CD8-positive, alpha-beta memory T cell (primary cell): Measurements from ENCODE around the gene RRP36. TPM values are rescaled to one million over a fixed set of nuclear protein-coding genes. Genes with fewer than 3 reads are reported as not detected.

Experiments used
- CTCF ChIA-PET: fragments of 350-600 bp; sonication (Branson Sonifier 250); formaldehyde crosslinking; loops from one replicate; lab custom pipeline; 2021; ENCODE audit warnings: antibody characterized with exemption; lab: Charles Lee
- POLR2A ChIA-PET: fragments of 350-600 bp; sonication (Branson Sonifier 250); formaldehyde crosslinking; loops from one replicate; lab custom pipeline; 2021; ENCODE audit warnings: antibody characterized with exemption; lab: Charles Lee
- DNase-seq, 5 donors: peaks; one replicate each; pipeline versions ENCODE4 v3.0.0 to v3.0.0-alpha.2; 2020 to 2022; ENCODE audit warnings: mixed read lengths in 1 of 5
- H3K27ac ChIP-seq: one replicate; pipeline ENCODE4 v1.7.0; 2013; ENCODE audit warnings: low read depth, mild to moderate bottlenecking, low read length, moderate library complexity
- H3K27me3 ChIP-seq: 2 replicates; pipeline ENCODE4 v1.7.0; 2013; ENCODE audit warnings: low read length, mild to moderate bottlenecking; ENCODE audit not compliant: insufficient read depth, poor library complexity, severe bottlenecking
- H3K36me3 ChIP-seq: 2 replicates; pipeline ENCODE4 v1.7.0; 2013; ENCODE audit warnings: mild to moderate bottlenecking, low read length, moderate library complexity; ENCODE audit not compliant: insufficient read depth
- H3K4me1 ChIP-seq: 2 replicates; pipeline ENCODE4 v1.7.0; 2013; ENCODE audit warnings: mild to moderate bottlenecking, low read length, moderate library complexity; ENCODE audit not compliant: insufficient read depth
- H3K4me3 ChIP-seq: 2 replicates; pipeline ENCODE4 v1.7.0; 2013; ENCODE audit warnings: mild to moderate bottlenecking, low read length
- H3K9me3 ChIP-seq: 2 replicates; pipeline ENCODE4 v1.7.0; 2013; ENCODE audit warnings: mild to moderate bottlenecking, low read length
- H3K27ac Mint-ChIP-seq, 8 donors: one replicate each; pipeline ENCODE4 v1.8.0; 2020 to 2021; ENCODE audit warnings: mixed read lengths in 8 of 8, mild to moderate bottlenecking in 6 of 8, inconsistent platforms in 3 of 8, moderate library complexity in 3 of 8
- H3K27me3 Mint-ChIP-seq, 2 donors: one replicate each; pipeline ENCODE4 v1.8.0; 2020 to 2021; ENCODE audit warnings: mixed read lengths in 2 of 2, mild to moderate bottlenecking in 1 of 2, moderate library complexity in 1 of 2
- H3K36me3 Mint-ChIP-seq, 3 donors: one replicate each; pipeline ENCODE4 v1.8.0; 2020 to 2021; ENCODE audit warnings: mixed read lengths in 3 of 3, inconsistent platforms in 1 of 3, mild to moderate bottlenecking in 1 of 3
- H3K4me1 Mint-ChIP-seq, 3 donors: one replicate each; pipeline ENCODE4 v1.8.0; 2020 to 2021; ENCODE audit warnings: mixed read lengths in 3 of 3, inconsistent platforms in 1 of 3, mild to moderate bottlenecking in 1 of 3
- H3K4me3 Mint-ChIP-seq, 7 donors: one replicate each; pipeline ENCODE4 v1.8.0; 2020 to 2021; ENCODE audit warnings: mixed read lengths in 7 of 7, mild to moderate bottlenecking in 6 of 7, moderate library complexity in 4 of 7, inconsistent platforms in 2 of 7
- H3K9me3 Mint-ChIP-seq, 5 donors: one replicate each; pipeline ENCODE4 v1.8.0; 2020 to 2022; ENCODE audit warnings: mixed read lengths in 5 of 5, mild to moderate bottlenecking in 3 of 5, moderate library complexity in 2 of 5, inconsistent platforms in 1 of 5
- polyA plus RNA-seq: library from polyadenylated mRNA; unstranded; fragments of 300-500 nt; fragmentation: Illumina TruSeq; gene quantifications from one replicate; pipeline ENCODE4 v1.2.3, GENCODE V29; 2021
- total RNA-seq, 2 experiments: library from RNA; stranded (reverse); gene quantifications; one replicate each; pipeline ENCODE4 v1.2.3, GENCODE V29; 2021

The RRP36 gene
- total and polyA plus RNA-seq, 3 experiments from 2014 or later: 86.2 to 120 (median 114) TPM

DNA sequence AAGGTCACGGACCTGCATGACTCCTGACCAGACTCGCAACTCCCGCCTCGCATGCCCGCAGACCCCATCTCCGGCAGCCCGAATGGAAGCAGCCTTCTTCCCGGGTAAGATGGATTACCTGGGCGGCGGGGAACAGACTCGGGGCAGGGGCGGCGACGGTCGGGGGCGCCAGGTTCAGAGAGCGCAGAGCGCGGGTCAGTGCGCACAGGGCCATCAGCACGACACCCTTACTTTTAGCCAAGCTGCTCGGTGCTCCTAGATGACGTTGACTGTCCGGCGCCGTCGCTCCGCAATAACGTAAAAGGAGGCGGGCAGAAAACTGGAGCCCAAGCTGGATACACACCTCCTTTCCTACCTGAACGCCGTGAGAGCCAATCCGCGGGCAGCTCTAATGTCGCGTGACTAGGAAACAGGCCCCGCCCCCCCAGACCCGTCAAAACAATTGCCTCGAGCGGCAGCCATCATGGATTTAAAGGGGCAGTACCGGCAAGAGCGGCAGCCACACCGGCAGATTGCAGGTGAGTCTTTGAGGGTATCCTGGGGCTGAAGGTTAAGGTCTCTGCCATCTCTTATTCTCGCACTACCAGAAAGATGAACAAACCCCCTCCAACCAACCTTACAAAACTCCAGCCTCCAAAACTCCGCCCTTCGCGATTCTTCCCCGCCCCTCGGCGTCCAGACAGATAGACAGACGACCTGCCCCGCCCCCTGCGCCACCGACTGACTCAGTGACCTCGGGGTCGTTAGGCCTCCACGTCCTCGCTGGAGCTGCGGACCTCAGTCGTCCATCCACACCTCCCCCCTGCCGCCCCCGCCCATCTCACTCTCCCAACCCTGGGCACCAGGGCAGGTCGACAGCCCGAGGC is 38.0 kb downstream of the RRP36 start, which contains the start of the genes KLC4 and MRPL2:
Gene KLC4, plus strand, starts transcription at position 464 of the 866 bp plus-strand sequence. CDS start 1,705 bp downstream, outside the sequence.
Gene MRPL2, minus strand, starts transcription at position 267 of the 866 bp plus-strand sequence. Its CDS starts 53 bp downstream, at position 214.
- no peaks in the 10 kb centered on the region for H3K27me3 Mint-ChIP-seq
- peak within 1 kb of the TSS; percentile 95 to 99 (median 98) for H3K4me3 Mint-ChIP-seq
- H3K9me3 Mint-ChIP-seq: no peaks in the 10 kb centered on the region
- Histone ChIP-seq H3K4me1 (peaks cover 23% of the 10 kb centered on the region), H3K4me3 (peak within 1 kb of the TSS; percentile 93), H3K9me3 (no peaks in the 10 kb centered on the region), H3K36me3 (peaks cover 18% of the 10 kb centered on the region), H3K27ac (peak within 1 kb of the TSS; percentile 94), H3K27me3 (no peaks in the 10 kb centered on the region)
- POLR2A ChIA-PET: interaction anchor here (0.5 to 2.6 kb wide), 11 partner anchors 38 to 316 kb away, joined by 3 to 24 read pairs (median 5); partner anchors contain the start of genes CNPY3, KLHDC3, MEA1 and PEX6
- CTCF ChIA-PET: interaction anchor here (1.2 to 2.1 kb wide), 2 partner anchors 47 to 84 kb away, joined by 3 to 6 read pairs; no protein-coding TSS in a partner anchor
- H3K27ac Mint-ChIP-seq: peak within 1 kb of the TSS; percentile 98 to 100 (median 100)
- peaks cover 3 to 61% (median 14%) of the 10 kb centered on the region in 3 donors for H3K36me3 Mint-ChIP-seq
- peak; percentile 95 to 97 (median 96) for DNase-seq
- H3K4me1 Mint-ChIP-seq: peaks cover 32 to 54% (median 50%) of the 10 kb centered on the region in 3 donors

DNA sequence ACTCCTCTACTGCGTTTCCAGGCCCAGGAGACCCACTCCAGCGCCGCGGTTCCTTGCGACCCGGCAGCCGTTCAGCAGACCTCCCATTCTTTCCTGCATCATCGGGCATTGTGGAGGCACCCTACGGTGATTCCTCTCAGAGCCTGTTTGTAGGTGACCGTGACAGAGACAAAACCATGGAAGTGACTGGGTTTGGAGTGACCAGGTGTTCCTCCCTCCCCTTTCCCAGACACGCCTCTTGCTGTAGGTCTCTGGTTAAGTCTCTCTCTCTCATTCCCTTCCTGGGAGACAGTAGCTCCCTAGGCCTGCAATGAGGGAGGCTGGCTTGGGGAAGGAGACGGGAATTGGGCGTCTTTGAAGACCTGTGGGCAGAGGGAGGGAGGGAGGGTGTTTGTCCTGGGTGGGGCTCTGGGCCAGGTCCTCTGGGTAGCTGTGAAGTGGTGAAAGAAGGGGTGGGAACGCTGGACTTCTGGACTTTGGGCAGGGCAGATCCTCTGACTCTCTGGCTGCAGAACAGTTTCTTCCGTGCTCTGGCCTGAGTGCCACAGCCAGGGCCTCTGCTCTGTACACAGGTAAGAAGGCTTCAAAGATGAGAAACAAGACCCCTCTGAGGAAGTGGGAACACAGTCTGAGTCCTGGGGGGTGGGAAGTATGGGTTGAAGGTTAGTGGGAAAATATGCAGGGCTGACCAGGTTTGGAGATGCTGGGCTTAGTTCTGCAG is 38.8 kb downstream of the RRP36 start:
- Histone ChIP-seq H3K27ac (peak overlapping the region; percentile 94), H3K9me3 (no peaks in the 10 kb centered on the region), H3K36me3 (peaks cover 17% of the 10 kb centered on the region), H3K4me3 (peak overlapping the region; percentile 93), H3K4me1 (peaks cover 22% of the 10 kb centered on the region), H3K27me3 (no peaks in the 10 kb centered on the region)
- Mint-ChIP-seq H3K27ac (peak overlapping the region; percentile 98 to 100 (median 100)), H3K9me3 (no peaks in the 10 kb centered on the region), H3K27me3 (no peaks in the 10 kb centered on the region), H3K4me1 (peaks cover 32 to 53% (median 50%) of the 10 kb centered on the region in 3 donors), H3K4me3 (peak overlapping the region; percentile 95 to 99 (median 98)), H3K36me3 (peaks cover 3 to 67% (median 19%) of the 10 kb centered on the region in 3 donors)
- ChIA-PET POLR2A (interaction anchor here (0.8 to 2.6 kb wide), 4 partner anchors 46 to 314 kb away, joined by 3 to 24 read pairs (median 8); partner anchors contain the start of genes KLHDC3, MEA1, PEX6 and PPP2R5D), CTCF (interaction anchor here (1.2 to 2.1 kb wide), 2 partner anchors 9 to 83 kb away, joined by 3 to 6 read pairs; no protein-coding TSS in a partner anchor)
- no peak for DNase-seq

DNA sequence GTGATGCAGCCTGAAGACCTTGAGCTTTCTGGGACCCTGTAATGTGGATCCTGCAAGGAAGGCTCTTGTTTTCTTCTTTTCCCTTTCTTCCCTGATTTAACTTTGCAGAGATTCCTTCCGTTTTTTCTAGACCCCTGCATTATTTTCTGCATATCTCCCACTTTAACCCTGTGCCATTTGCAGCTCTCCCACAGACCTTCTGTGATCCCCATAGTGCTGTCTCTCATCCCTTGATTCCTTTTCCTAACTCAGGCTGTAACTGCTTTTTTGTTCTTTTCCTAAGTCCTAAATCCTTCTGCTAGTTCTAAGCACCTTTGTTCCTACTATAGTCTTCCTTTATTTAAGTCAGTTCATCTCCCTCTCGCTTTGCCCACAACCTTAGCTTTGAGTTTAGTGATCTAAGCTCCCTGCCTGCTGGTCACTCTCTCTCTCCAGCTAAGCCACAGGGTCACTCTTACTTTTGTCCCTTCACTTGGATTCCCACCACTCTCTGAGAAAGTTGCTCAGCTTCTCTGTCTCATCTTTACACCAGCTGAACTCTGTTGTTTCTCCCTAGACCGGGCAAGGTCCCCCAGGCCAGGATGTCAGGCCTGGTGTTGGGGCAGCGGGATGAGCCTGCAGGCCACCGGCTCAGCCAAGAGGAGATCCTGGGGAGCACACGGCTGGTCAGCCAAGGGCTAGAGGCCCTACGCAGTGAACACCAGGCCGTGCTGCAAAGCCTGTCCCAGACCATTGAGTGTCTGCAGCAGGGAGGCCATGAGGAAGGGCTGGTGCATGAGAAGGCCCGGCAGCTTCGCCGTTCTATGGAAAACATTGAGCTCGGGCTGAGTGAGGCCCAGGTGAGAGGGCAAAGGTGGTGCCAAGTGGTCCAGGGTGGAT is 39.6 kb downstream of the RRP36 start:
- CTCF ChIA-PET: interaction anchor here (1.2 to 2.1 kb wide), 2 partner anchors 9 to 82 kb away, joined by 3 to 6 read pairs; no protein-coding TSS in a partner anchor
- no peaks in the 10 kb centered on the region for H3K27me3 Mint-ChIP-seq
- H3K4me3 Mint-ChIP-seq: peak overlapping the region; percentile 95 to 99 (median 98)
- Histone ChIP-seq H3K36me3 (peaks cover 9% of the 10 kb centered on the region), H3K9me3 (no peaks in the 10 kb centered on the region), H3K27me3 (no peaks in the 10 kb centered on the region), H3K4me1 (peaks cover 22% of the 10 kb centered on the region), H3K4me3 (peak overlapping the region; percentile 93), H3K27ac (no peak overlapping the region)
- no peak for DNase-seq
- peaks cover 32 to 47% (median 45%) of the 10 kb centered on the region in 3 donors for H3K4me1 Mint-ChIP-seq
- no peaks in the 10 kb centered on the region for H3K9me3 Mint-ChIP-seq
- POLR2A ChIA-PET: interaction anchor here (0.5 to 2.6 kb wide), 3 partner anchors 47 to 109 kb away, joined by 4 to 24 read pairs (median 7); partner anchors contain the start of genes KLHDC3, MEA1 and PPP2R5D
- peaks cover 5 to 67% (median 16%) of the 10 kb centered on the region in 3 donors for H3K36me3 Mint-ChIP-seq
- peak overlapping the region; percentile 61 to 100 (median 99) for H3K27ac Mint-ChIP-seq

DNA sequence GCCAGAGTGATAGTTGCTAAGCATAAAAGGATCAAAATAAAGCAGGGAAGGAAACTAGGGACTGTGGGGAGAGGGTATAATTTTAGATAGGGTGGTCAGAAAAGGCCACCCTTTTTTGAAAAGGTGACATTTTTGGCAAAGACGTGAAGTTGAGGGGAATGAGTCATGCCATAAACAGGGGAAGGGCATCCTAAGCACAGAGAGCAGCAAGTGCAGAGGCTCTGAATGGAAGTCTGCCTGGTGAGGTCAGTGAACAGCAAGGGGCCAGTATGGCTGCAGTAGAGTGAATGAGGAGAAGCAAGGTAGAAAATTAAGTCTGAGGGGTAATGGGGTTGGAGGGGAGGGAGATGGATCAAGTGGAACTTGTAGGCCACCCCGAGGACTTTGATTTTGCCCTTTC is 40.4 kb downstream of the RRP36 start:
- Histone ChIP-seq H3K27me3 (no peaks in the 10 kb centered on the region), H3K4me3 (no peak overlapping the region), H3K36me3 (peaks cover 13% of the 10 kb centered on the region), H3K9me3 (no peaks in the 10 kb centered on the region), H3K4me1 (peaks cover 22% of the 10 kb centered on the region), H3K27ac (no peak overlapping the region)
- Mint-ChIP-seq H3K27me3 (no peaks in the 10 kb centered on the region), H3K27ac (peak overlapping the region in 4 of 8 donors; percentile 8 to 98 (median 38)), H3K9me3 (no peaks in the 10 kb centered on the region), H3K4me3 (peak overlapping the region in 3 of 7 donors; percentile 36 to 98 (median 96)), H3K36me3 (peaks cover 10 to 71% (median 22%) of the 10 kb centered on the region in 3 donors), H3K4me1 (peaks cover 32 to 44% (median 43%) of the 10 kb centered on the region in 3 donors)
- ChIA-PET CTCF (no interaction called here), POLR2A (no interaction called here)
- no peak for DNase-seq

DNA sequence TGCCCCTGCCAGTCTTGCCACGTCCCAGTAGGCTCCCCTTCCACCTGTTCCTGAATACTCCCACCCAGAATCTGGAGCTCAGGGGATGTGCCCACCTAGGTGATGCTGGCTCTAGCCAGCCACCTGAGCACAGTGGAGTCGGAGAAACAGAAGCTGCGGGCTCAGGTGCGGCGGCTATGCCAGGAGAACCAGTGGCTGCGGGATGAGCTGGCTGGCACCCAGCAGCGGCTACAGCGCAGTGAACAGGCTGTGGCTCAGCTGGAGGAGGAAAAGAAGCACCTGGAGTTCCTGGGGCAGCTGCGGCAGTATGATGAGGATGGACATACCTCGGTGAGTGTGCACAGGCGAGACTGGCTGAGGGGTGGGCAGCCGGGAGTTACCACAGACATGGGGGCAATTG is 41.4 kb downstream of the RRP36 start:
- ChIA-PET POLR2A (interaction anchor here (0.7 kb wide), 1 partner anchor 376 kb away, joined by 5 read pairs; no protein-coding TSS in a partner anchor), CTCF (no interaction called here)
- Mint-ChIP-seq H3K36me3 (peaks cover 10 to 69% (median 22%) of the 10 kb centered on the region in 3 donors), H3K27ac (no peak overlapping the region), H3K9me3 (no peaks in the 10 kb centered on the region), H3K4me1 (peaks cover 31 to 41% (median 41%) of the 10 kb centered on the region in 3 donors), H3K27me3 (no peaks in the 10 kb centered on the region), H3K4me3 (no peak overlapping the region)
- DNase-seq: no peak
- Histone ChIP-seq H3K27me3 (no peaks in the 10 kb centered on the region), H3K9me3 (no peaks in the 10 kb centered on the region), H3K4me1 (peaks cover 21% of the 10 kb centered on the region), H3K4me3 (no peak overlapping the region), H3K27ac (no peak overlapping the region), H3K36me3 (peaks cover 9% of the 10 kb centered on the region)

DNA sequence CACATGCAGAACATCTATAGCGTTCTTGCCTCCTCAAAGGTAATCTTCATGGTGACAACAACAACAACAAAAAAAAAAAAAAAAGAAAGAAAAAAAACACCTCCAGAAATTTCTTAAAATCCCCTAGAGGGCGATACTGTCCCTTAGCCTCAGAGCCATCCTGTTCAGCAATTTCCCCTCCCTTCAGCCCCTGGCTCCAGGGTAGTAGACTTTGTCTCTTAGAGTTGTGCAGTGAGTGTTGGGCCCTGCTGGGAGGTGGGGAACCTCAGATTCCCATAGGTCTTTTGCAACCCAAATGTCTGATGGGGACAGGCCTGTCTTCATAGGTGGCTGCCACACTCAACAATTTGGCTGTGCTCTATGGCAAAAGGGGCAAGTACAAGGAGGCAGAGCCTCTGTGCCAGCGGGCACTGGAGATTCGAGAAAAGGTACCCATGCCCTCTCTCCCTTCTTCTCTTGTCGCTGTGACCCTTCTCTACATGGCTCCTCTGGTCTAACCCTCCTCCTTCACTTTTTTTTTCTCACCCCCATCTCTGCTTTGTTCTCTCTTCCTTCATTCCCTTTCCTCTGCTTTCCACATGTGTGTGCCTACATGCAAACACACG is 48.7 kb downstream of the RRP36 start:
- Mint-ChIP-seq H3K4me1 (peaks cover 0 to 4% (median 0%) of the 10 kb centered on the region in 3 donors), H3K9me3 (no peaks in the 10 kb centered on the region), H3K4me3 (no peak overlapping the region), H3K36me3 (peaks cover 25 to 59% (median 32%) of the 10 kb centered on the region in 3 donors), H3K27ac (no peak overlapping the region), H3K27me3 (peaks cover 0 to 5% of the 10 kb centered on the region in 2 donors)
- POLR2A ChIA-PET: no interaction called here
- Histone ChIP-seq H3K9me3 (no peaks in the 10 kb centered on the region), H3K4me3 (no peak overlapping the region), H3K27me3 (no peaks in the 10 kb centered on the region), H3K4me1 (no peaks in the 10 kb centered on the region), H3K36me3 (peaks cover 8% of the 10 kb centered on the region), H3K27ac (no peak overlapping the region)
- DNase-seq: peak in 1 of 5 donors; percentile 36
- CTCF ChIA-PET: interaction anchor here (1.3 kb wide), 1 partner anchor 9 kb away, joined by 3 read pairs; no protein-coding TSS in a partner anchor
